Adrenal gland (tissue), 5 donors: ENCODE data around the gene ELF1.

Experiments used
- POLR2A ChIP-seq, 2 donors: fragments of 450-650 bp; IDR thresholded peaks; one replicate each; pipeline ENCODE4 v1.6.1; 2017; ENCODE audit warnings: antibody characterized with exemption in 2 of 2, mild to moderate bottlenecking in 2 of 2, moderate library complexity in 1 of 2
- TF ChIP-seq, protein P1 (sequence below), 6 experiments: fragments of 450-650 bp in 4 of 6; fragments of 200-600 bp in 2 of 6; sonication (generic) in 1 of 6; IDR thresholded peaks; 1 replicate in 5 of 6; 2 replicates in 1 of 6; pipeline versions ENCODE4 v1.5.1 to v1.8.0; 2016 to 2021; ENCODE audit warnings: antibody characterized with exemption in 6 of 6, mild to moderate bottlenecking in 2 of 6, moderate library complexity in 1 of 6
- donor health status: DM: no; HTN: no; CAD: no.

DNA sequence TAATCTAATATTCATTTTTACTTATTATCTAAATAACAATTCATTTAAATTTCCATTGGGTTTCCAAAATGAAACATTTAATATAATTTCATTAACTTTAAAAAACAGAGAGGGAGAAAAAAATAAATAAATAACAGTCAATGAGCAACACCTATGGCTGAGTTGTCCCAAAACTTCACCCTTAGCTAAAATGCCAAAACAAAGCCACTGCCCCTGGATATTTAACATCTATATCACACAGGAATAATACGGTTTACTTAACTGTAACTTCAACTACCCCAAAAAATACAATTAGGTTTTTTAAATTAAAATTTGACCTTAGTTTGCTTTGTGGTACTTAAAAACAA, 541 bp downstream of the ELF1 start:
- TF ChIP-seq, protein P1, sequence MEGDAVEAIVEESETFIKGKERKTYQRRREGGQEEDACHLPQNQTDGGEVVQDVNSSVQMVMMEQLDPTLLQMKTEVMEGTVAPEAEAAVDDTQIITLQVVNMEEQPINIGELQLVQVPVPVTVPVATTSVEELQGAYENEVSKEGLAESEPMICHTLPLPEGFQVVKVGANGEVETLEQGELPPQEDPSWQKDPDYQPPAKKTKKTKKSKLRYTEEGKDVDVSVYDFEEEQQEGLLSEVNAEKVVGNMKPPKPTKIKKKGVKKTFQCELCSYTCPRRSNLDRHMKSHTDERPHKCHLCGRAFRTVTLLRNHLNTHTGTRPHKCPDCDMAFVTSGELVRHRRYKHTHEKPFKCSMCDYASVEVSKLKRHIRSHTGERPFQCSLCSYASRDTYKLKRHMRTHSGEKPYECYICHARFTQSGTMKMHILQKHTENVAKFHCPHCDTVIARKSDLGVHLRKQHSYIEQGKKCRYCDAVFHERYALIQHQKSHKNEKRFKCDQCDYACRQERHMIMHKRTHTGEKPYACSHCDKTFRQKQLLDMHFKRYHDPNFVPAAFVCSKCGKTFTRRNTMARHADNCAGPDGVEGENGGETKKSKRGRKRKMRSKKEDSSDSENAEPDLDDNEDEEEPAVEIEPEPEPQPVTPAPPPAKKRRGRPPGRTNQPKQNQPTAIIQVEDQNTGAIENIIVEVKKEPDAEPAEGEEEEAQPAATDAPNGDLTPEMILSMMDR (IDR thresholded peaks at IDR 0.05), result no peak
- TF ChIP-seq POLR2A (IDR thresholded peaks at IDR 0.05), result no peak
